ENCODE data around the gene LENEP.

LENEP gene

GRCh38 chr1:154978360-154978759, 15.0 kb upstream of the LENEP start:
- TF ChIP-seq CTCF (IDR thresholded peaks at IDR 0.05; ENCODE audit: low read length) (no peak), EZH2 (optimal IDR thresholded peaks at IDR 0.05; ENCODE audit: low read depth, low read length) (no peak), EZH2phosphoT487 (IDR thresholded peaks at IDR 0.05; ENCODE audit: low read length) (no peak)
- no peak for DNase-seq
- Histone ChIP-seq H3K9me3 (replicated peaks; ENCODE audit: insufficient read depth, low read length) (no peaks in the 10 kb centered on the region), H3K9ac (ENCODE audit: low read length) (no peak overlapping the region), H3K4me2 (ENCODE audit: low read depth, low read length) (no peak overlapping the region), H3K4me1 (ENCODE audit: low read length) (peaks cover 13% of the 10 kb centered on the region), H3K27me3 (replicated peaks; ENCODE audit: insufficient read depth, low read length) (no peaks in the 10 kb centered on the region), H3K27ac (ENCODE audit: low read length) (no peak overlapping the region), H2AFZ (ENCODE audit: low read length) (no peak overlapping the region), H3K4me3 (ENCODE audit: low read length) (no peak overlapping the region), H3K79me2 (ENCODE audit: low read length) (peaks cover 79% of the 10 kb centered on the region), H4K20me1 (ENCODE audit: insufficient read depth, low read length) (no peaks in the 10 kb centered on the region), H3K9me2 (replicated peaks; ENCODE audit: insufficient read depth, low read length) (no peaks in the 10 kb centered on the region), H3F3A (ENCODE audit: insufficient read depth, low read length) (peaks cover 54% of the 10 kb centered on the region), H3K36me3 (replicated peaks; ENCODE audit: insufficient read depth, low read length) (peaks cover 9% of the 10 kb centered on the region)

GRCh38 chr1:154982341-154982740, 11.0 kb upstream of the LENEP start:
- H3K9ac ChIP-seq (ENCODE audit: low read length), result peak overlapping the region; percentile 62
- H3K4me3 ChIP-seq (ENCODE audit: low read length), result peak overlapping the region; percentile 68
- peaks cover 9% of the 10 kb centered on the region for H3K36me3 ChIP-seq (replicated peaks; ENCODE audit: insufficient read depth, low read length)
- peak; percentile 13 for DNase-seq
- peak overlapping the region; percentile 57 for H2AFZ ChIP-seq (ENCODE audit: low read length)
- TF ChIP-seq EZH2 (optimal IDR thresholded peaks at IDR 0.05; ENCODE audit: low read depth, low read length), result no peak
- TF ChIP-seq EZH2phosphoT487 (IDR thresholded peaks at IDR 0.05; ENCODE audit: low read length), result no peak
- no peak for TF ChIP-seq CTCF (IDR thresholded peaks at IDR 0.05; ENCODE audit: low read length)
- no peaks in the 10 kb centered on the region for H3K9me3 ChIP-seq (replicated peaks; ENCODE audit: insufficient read depth, low read length)
- peak overlapping the region; percentile 81 for H3K4me2 ChIP-seq (ENCODE audit: low read depth, low read length)
- H4K20me1 ChIP-seq (ENCODE audit: insufficient read depth, low read length), result no peaks in the 10 kb centered on the region
- peaks cover 39% of the 10 kb centered on the region for H3F3A ChIP-seq (ENCODE audit: insufficient read depth, low read length)
- no peaks in the 10 kb centered on the region for H3K27me3 ChIP-seq (replicated peaks; ENCODE audit: insufficient read depth, low read length)
- peak overlapping the region; percentile 53 for H3K27ac ChIP-seq (ENCODE audit: low read length)
- H3K9me2 ChIP-seq (replicated peaks; ENCODE audit: insufficient read depth, low read length), result no peaks in the 10 kb centered on the region
- H3K4me1 ChIP-seq (ENCODE audit: low read length), result peaks cover 5% of the 10 kb centered on the region; the same call in 1 of the 2 replicates
- peaks cover 87% of the 10 kb centered on the region for H3K79me2 ChIP-seq (ENCODE audit: low read length)

- Histone ChIP-seq H3K79me2 (ENCODE audit: low read length) (peaks cover 87% of the 10 kb centered on the region), H3K9ac (ENCODE audit: low read length) (peak within 1 kb of the TSS; percentile 79), H2AFZ (ENCODE audit: low read length) (peak within 1 kb of the TSS; percentile 57), H3K27me3 (replicated peaks; ENCODE audit: insufficient read depth, low read length) (no peaks in the 10 kb centered on the region), H3K36me3 (replicated peaks; ENCODE audit: insufficient read depth, low read length) (peaks cover 14% of the 10 kb centered on the region), H3K4me3 (ENCODE audit: low read length) (peak within 1 kb of the TSS; percentile 86), H4K20me1 (ENCODE audit: insufficient read depth, low read length) (no peaks in the 10 kb centered on the region), H3K9me3 (replicated peaks; ENCODE audit: insufficient read depth, low read length) (no peaks in the 10 kb centered on the region), H3K4me2 (ENCODE audit: low read depth, low read length) (peak within 1 kb of the TSS; percentile 92), H3K27ac (ENCODE audit: low read length) (peak within 1 kb of the TSS; percentile 56), H3K4me1 (ENCODE audit: low read length) (peaks cover 5% of the 10 kb centered on the region; the same call in 1 of the 2 replicates), H3F3A (ENCODE audit: insufficient read depth, low read length) (peaks cover 34% of the 10 kb centered on the region), H3K9me2 (replicated peaks; ENCODE audit: insufficient read depth, low read length) (no peaks in the 10 kb centered on the region)
- TF ChIP-seq EZH2phosphoT487 (IDR thresholded peaks at IDR 0.05; ENCODE audit: low read length), result no peak
- no peak for TF ChIP-seq EZH2 (optimal IDR thresholded peaks at IDR 0.05; ENCODE audit: low read depth, low read length)
- no peak for TF ChIP-seq CTCF (IDR thresholded peaks at IDR 0.05; ENCODE audit: low read length)
- DNase-seq, result peak; percentile 100
Observed at GRCh38 chr1:154982897-154983648, 10.3 kb upstream of the LENEP start, which contains the start of gene FLAD1. Gene FLAD1 (plus strand): TSS chr1:154983344. CDS start chr1:154983695, 351 bp downstream.
